Body of pancreas (tissue), 4 donors: ENCODE measurements around the gene TESK1. TPM values are rescaled to one million over a fixed set of nuclear protein-coding genes. Genes with fewer than 3 reads are reported as not detected.

Experiments
- ATAC-seq: fragments of 150-250 bp; one replicate; pipeline ENCODE4 v1.9.1; 2016
- DNase-seq, 4 donors: peaks; one replicate each; pipeline ENCODE4 v3.0.0-alpha.2; 2019
- H3K27ac ChIP-seq, 4 donors: fragments of 200-600 bp; sonication (generic); 1 replicate in 3 of 4; 2 replicates in 1 of 4; pipeline versions ENCODE4 v1.5.1 to v1.6.1; 2016 to 2019; ENCODE audit warnings: mild to moderate bottlenecking in 1 of 4, mixed read lengths in 1 of 4, moderate library complexity in 1 of 4
- H3K27me3 ChIP-seq, 2 donors: fragments of 200-600 bp; sonication (generic); one replicate each; pipeline ENCODE4 v1.6.0; 2016; ENCODE audit warnings: mild to moderate bottlenecking in 1 of 2
- H3K36me3 ChIP-seq, 2 donors: fragments of 200-600 bp; sonication (generic); replicated peaks in 1 of 2; 2 replicates each; pipeline ENCODE4 v1.5.1; 2016; ENCODE audit warnings: low read depth in 2 of 2; ENCODE audit not compliant: insufficient read depth in 1 of 2
- H3K4me1 ChIP-seq: fragments of 200-600 bp; sonication (generic); one replicate; pipeline ENCODE4 v1.6.0; 2016
- H3K4me3 ChIP-seq, 2 donors: fragments of 200-600 bp; sonication (generic); 1 replicate in 1 of 2; 2 replicates in 1 of 2; pipeline ENCODE4 v1.5.1; 2016 to 2019
- H3K9me3 ChIP-seq, 3 donors: fragments of 200-600 bp; sonication (generic); 1 replicate in 2 of 3; 2 replicates in 1 of 3; pipeline ENCODE4 v1.5.1; 2016
- CTCF ChIP-seq, 7 experiments: fragments of 450-650 bp in 4 of 7; fragments of 200-600 bp in 3 of 7; sonication (generic) in 3 of 7; IDR thresholded peaks; one replicate each; pipeline ENCODE4 v1.5.1; 2016 to 2019; ENCODE audit warnings: antibody characterized with exemption in 7 of 7
- POLR2A ChIP-seq, 3 donors: fragments of 450-650 bp; IDR thresholded peaks; one replicate each; pipeline ENCODE4 v1.6.1; 2016; ENCODE audit warnings: antibody characterized with exemption in 3 of 3, mild to moderate bottlenecking in 2 of 3
- WGBS, 2 donors: methylation state at CpG; one replicate each; pipeline ENCODE4 v1.1.5; 2017; 5-methylcytosine and 5-hydroxymethylcytosine counted together
- intact Hi-C: fragments of 100-400 bp; cut with DNase I; formaldehyde crosslinking; loops from one replicate; pipeline ENCODE4 v1.15.1; 2023
- total RNA-seq, 2 donors: library from RNA; depleted of rRNA; stranded (reverse); fragments of >200 nt; gene quantifications; one replicate each; pipeline ENCODE4 v1.1.0, GENCODE V29; 2016

The TESK1 gene
- 10 to 100 TPM; 13.0 to 20.1 TPM for total RNA-seq

GRCh38 chr9:35604578-35605350, at the start of gene TESK1:
Gene TESK1 (plus strand): TSS chr9:35605262. CDS start chr9:35605620, 358 bp downstream.
- Histone ChIP-seq H3K9me3 (no peaks in the 10 kb centered on the region), H3K4me3 (peak within 1 kb of the TSS; percentile 36 to 49), H3K4me1 (peaks cover 26% of the 10 kb centered on the region), H3K36me3 (peaks cover 0 to 2% of the 10 kb centered on the region in 2 donors), H3K27me3 (no peaks in the 10 kb centered on the region), H3K27ac (peak within 1 kb of the TSS; percentile 79 to 93 (median 90))
- intact Hi-C loops, result no loop called here
- no peak for TF ChIP-seq CTCF (IDR thresholded peaks at IDR 0.05)
- no peak for TF ChIP-seq POLR2A (IDR thresholded peaks at IDR 0.05)
- ATAC-seq (peak; percentile 59), DNase-seq (peak; percentile 79 to 85 (median 84))
- 0% methylated on average over 19 to 27 of the region's 55 CpGs for WGBS, 2 donors

GRCh38 chr9:35555881-35556280, 49.2 kb upstream of the TESK1 start:
- ATAC-seq, result no peak
- H3K9me3 ChIP-seq, result no peaks in the 10 kb centered on the region
- WGBS, 2 donors, result 89 to 92% methylated on average over 10 of the region's 10 CpGs
- no peak overlapping the region for H3K27ac ChIP-seq
- H3K27me3 ChIP-seq, result no peaks in the 10 kb centered on the region
- DNase-seq, result no peak
- peaks cover 23% of the 10 kb centered on the region for H3K4me1 ChIP-seq
- peaks cover 4 to 8% of the 10 kb centered on the region in 2 donors for H3K36me3 ChIP-seq
- TF ChIP-seq POLR2A (IDR thresholded peaks at IDR 0.05) (no peak), CTCF (IDR thresholded peaks at IDR 0.05) (no peak)
- H3K4me3 ChIP-seq, result no peak overlapping the region
- intact Hi-C loops, result loop anchor here (5.0 kb wide), 1 partner anchor 69 kb away; no protein-coding TSS in a partner anchor

GRCh38 chr9:35556776-35557175, 48.3 kb upstream of the TESK1 start:
- Histone ChIP-seq H3K4me1 (peaks cover 23% of the 10 kb centered on the region), H3K27me3 (no peaks in the 10 kb centered on the region), H3K27ac (no peak overlapping the region), H3K36me3 (peaks cover 4 to 8% of the 10 kb centered on the region in 2 donors), H3K9me3 (no peaks in the 10 kb centered on the region), H3K4me3 (no peak overlapping the region)
- ATAC-seq, result no peak
- intact Hi-C loops, result loop anchor here (5.0 kb wide), 1 partner anchor 69 kb away; no protein-coding TSS in a partner anchor
- WGBS, 2 donors, result 94 to 97% methylated on average over 3 of the region's 3 CpGs
- TF ChIP-seq CTCF (IDR thresholded peaks at IDR 0.05) (no peak), POLR2A (IDR thresholded peaks at IDR 0.05) (no peak)
- no peak for DNase-seq

- Histone ChIP-seq H3K4me1 (peaks cover 22% of the 10 kb centered on the region), H3K27me3 (no peaks in the 10 kb centered on the region), H3K36me3 (peaks cover 4 to 8% of the 10 kb centered on the region in 2 donors), H3K4me3 (no peak overlapping the region), H3K9me3 (no peaks in the 10 kb centered on the region), H3K27ac (no peak overlapping the region)
- 91 to 95% methylated on average over 6 of the region's 6 CpGs for WGBS, 2 donors
- no peak for ATAC-seq
- TF ChIP-seq POLR2A (IDR thresholded peaks at IDR 0.05), result no peak
- no peak for TF ChIP-seq CTCF (IDR thresholded peaks at IDR 0.05)
- no peak for DNase-seq
- intact Hi-C loops, result loop anchor here (5.0 kb wide), 1 partner anchor 70 kb away; no protein-coding TSS in a partner anchor
Measured at GRCh38 chr9:35557320-35557719, 47.7 kb upstream of the TESK1 start.
